GM12864 (cell line): Measurements from ENCODE around the gene TNIK.
A peak's percentile ranks its signal among the peaks of the same experiment; 100 is the strongest.
"Not testable (repeated sequence)": the region's sequence is repeated elsewhere in the genome, so short reads cannot be mapped to it uniquely, and the experiment has no call there.

ENCODE experiments used
- DNase-seq: peaks from one replicate; pipeline ENCODE4 v3.0.0-alpha.2; 2011; ENCODE audit warnings: low read depth
- H3K4me3 ChIP-seq: 2 replicates; pipeline ENCODE4 v1.5.1; 2011; ENCODE audit warnings: mild to moderate bottlenecking, low read depth, low read length, control low read depth
- CTCF ChIP-seq: IDR thresholded peaks from 2 replicates; pipeline ENCODE4 v1.5.1; 2011; ENCODE audit warnings: low read depth, mild to moderate bottlenecking, moderate library complexity, low read length, control low read depth, inconsistent platforms; ENCODE audit errors: missing control alignments

TNIK gene

GRCh38 chr3:171430530-171430929, 29.7 kb downstream of the TNIK start:
- no peak for TF ChIP-seq CTCF
- no peak overlapping the region for H3K4me3 ChIP-seq
- DNase-seq = no peak

- no peak overlapping the region for H3K4me3 ChIP-seq
- no peak for DNase-seq
- TF ChIP-seq CTCF = no peak
Measured at GRCh38 chr3:171429635-171430034, 30.6 kb downstream of the TNIK start.

- no peak for TF ChIP-seq CTCF
- DNase-seq = no peak
- H3K4me3 ChIP-seq = no peak overlapping the region
Measured at GRCh38 chr3:171428892-171429291, 31.3 kb downstream of the TNIK start.

GRCh38 chr3:171428321-171428787, 31.9 kb downstream of the TNIK start:
- no peak for DNase-seq
- TF ChIP-seq CTCF = peak; percentile 17
- H3K4me3 ChIP-seq = no peak overlapping the region

- no peak overlapping the region for H3K4me3 ChIP-seq
- no peak for DNase-seq
- no peak for TF ChIP-seq CTCF
Measured at GRCh38 chr3:171427771-171428320, 32.4 kb downstream of the TNIK start.

- not testable (repeated sequence) for DNase-seq, H3K4me3 ChIP-seq
Measured at GRCh38 chr3:171424063-171424462, 36.1 kb downstream of the TNIK start.

GRCh38 chr3:171422855-171423254, 37.4 kb downstream of the TNIK start:
- H3K4me3 ChIP-seq, DNase-seq: not testable (repeated sequence)

- no peak overlapping the region for H3K4me3 ChIP-seq
- DNase-seq = no peak
- TF ChIP-seq CTCF = no peak
Measured at GRCh38 chr3:171420667-171421066, 39.5 kb downstream of the TNIK start.
